Measurements from ENCODE around the gene PSRC1.

DNA sequence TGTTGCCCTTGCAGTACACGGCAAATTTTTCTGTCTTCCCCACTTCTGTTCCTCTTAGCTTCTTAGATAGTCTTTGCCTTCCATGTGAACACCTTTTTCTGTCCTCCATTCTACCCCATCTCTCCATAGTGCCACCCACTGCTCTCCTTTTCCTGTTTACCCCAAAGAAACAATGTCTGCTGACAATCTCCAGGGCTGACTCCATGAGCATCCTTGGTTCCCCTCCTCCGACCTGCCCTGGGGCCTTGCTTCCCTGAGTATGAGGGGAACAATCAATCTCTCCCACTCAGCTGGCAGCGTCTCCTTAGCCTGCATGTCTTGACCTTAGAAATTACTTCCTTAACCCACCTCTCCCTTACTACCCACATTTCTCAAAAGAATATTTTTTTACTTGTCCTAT lies 36.2 kb upstream of the PSRC1 start:
- TF ChIP-seq, protein P1, sequence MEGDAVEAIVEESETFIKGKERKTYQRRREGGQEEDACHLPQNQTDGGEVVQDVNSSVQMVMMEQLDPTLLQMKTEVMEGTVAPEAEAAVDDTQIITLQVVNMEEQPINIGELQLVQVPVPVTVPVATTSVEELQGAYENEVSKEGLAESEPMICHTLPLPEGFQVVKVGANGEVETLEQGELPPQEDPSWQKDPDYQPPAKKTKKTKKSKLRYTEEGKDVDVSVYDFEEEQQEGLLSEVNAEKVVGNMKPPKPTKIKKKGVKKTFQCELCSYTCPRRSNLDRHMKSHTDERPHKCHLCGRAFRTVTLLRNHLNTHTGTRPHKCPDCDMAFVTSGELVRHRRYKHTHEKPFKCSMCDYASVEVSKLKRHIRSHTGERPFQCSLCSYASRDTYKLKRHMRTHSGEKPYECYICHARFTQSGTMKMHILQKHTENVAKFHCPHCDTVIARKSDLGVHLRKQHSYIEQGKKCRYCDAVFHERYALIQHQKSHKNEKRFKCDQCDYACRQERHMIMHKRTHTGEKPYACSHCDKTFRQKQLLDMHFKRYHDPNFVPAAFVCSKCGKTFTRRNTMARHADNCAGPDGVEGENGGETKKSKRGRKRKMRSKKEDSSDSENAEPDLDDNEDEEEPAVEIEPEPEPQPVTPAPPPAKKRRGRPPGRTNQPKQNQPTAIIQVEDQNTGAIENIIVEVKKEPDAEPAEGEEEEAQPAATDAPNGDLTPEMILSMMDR (IDR thresholded peaks at IDR 0.05; ENCODE audit: low read depth, low read length) = no peak
- TF ChIP-seq, protein P2, sequence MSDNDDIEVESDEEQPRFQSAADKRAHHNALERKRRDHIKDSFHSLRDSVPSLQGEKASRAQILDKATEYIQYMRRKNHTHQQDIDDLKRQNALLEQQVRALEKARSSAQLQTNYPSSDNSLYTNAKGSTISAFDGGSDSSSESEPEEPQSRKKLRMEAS (IDR thresholded peaks at IDR 0.05; ENCODE audit: low read depth, low read length) = no peak
- TF ChIP-seq POLR2A (IDR thresholded peaks at IDR 0.05; ENCODE audit: extremely low read depth, insufficient read length) = no peak
- no peak for TF ChIP-seq MYC (IDR thresholded peaks at IDR 0.05; ENCODE audit: low read depth, low read length)

All from NB4 (cell line).